Adrenal gland (tissue), 12 donors: Measurements from ENCODE around the gene LIMS1. TPM values are rescaled to one million over a fixed set of nuclear protein-coding genes. Genes with fewer than 3 reads are reported as not detected.
A peak's percentile ranks its signal among the peaks of the same experiment; 100 is the strongest.

Source experiments
- DNase-seq, 7 donors: peaks; one replicate each; pipeline ENCODE4 v3.0.0-alpha.2; 2019 to 2020
- H3K27ac ChIP-seq, 5 donors: fragments of 200-600 bp; sonication (generic) in 4 of 5; 1 replicate in 3 of 5; 2 replicates in 2 of 5; pipeline versions ENCODE4 v1.5.1 to v1.8.0; 2016 to 2020; ENCODE audit warnings: mild to moderate bottlenecking in 1 of 5
- H3K27me3 ChIP-seq: fragments of 200-600 bp; 2 replicates; pipeline ENCODE4 v1.8.0; 2021
- H3K36me3 ChIP-seq, 2 donors: fragments of 200-600 bp; replicated peaks in 1 of 2; 1 replicate in 1 of 2; 2 replicates in 1 of 2; pipeline versions ENCODE4 v1.5.1 to v1.8.0; 2018 to 2022
- H3K4me1 ChIP-seq, 2 donors: fragments of 200-600 bp; replicated peaks in 1 of 2; 1 replicate in 1 of 2; 2 replicates in 1 of 2; pipeline versions ENCODE4 v1.5.1 to v1.8.0; 2018 to 2021
- H3K4me3 ChIP-seq, 4 donors: fragments of 200-600 bp; sonication (generic) in 3 of 4; one replicate each; pipeline ENCODE4 v1.5.1; 2016 to 2018
- H3K9me3 ChIP-seq, 3 donors: fragments of 200-600 bp; sonication (generic) in 1 of 3; replicated peaks in 1 of 3; 1 replicate in 2 of 3; 2 replicates in 1 of 3; pipeline versions ENCODE4 v1.5.1 to v1.8.0; 2016 to 2021
- POLR2A ChIP-seq, 2 donors: fragments of 450-650 bp; IDR thresholded peaks; one replicate each; pipeline ENCODE4 v1.6.1; 2017; ENCODE audit warnings: antibody characterized with exemption in 2 of 2, mild to moderate bottlenecking in 2 of 2, moderate library complexity in 1 of 2
- WGBS, 4 donors: extraction: QIAGEN DNeasy Blood & Tissue Kit in 2 of 4; methylation state at CpG; one replicate each; pipeline versions ENCODE4 v1.1.5 to v1.1.7; 2013 to 2017; 5-methylcytosine and 5-hydroxymethylcytosine counted together
- intact Hi-C, 2 donors: fragments of 100-400 bp; cut with DNase I; formaldehyde crosslinking; loops; one replicate each; pipeline versions ENCODE4 v1.14.1 to v1.15.0; 2022 to 2023
- polyA plus RNA-seq, 3 donors: library from polyadenylated mRNA; stranded (reverse); fragments of 200-250 nt in 2 of 3; fragments of 350-450 nt in 1 of 3; fragmentation: Illumina TruSeq in 1 of 3; extraction: RNeasy Lipid Tissue Mini Kit (QIAGEN cat#74804) in 1 of 3; gene quantifications; one replicate each; pipeline ENCODE4 v1.2.3, GENCODE V29; 2013 to 2014
- total RNA-seq, 9 donors: library from RNA; depleted of rRNA in 4 of 9; stranded (reverse); fragments of >200 nt in 4 of 9; fragments of 120-200 nt in 1 of 9; fragmentation: NEBNext Ultra II Directional in 1 of 9; extraction: Animal tissue kit (Norgen Biotek cat#: 25700) in 1 of 9; gene quantifications; one replicate each; pipeline versions ENCODE4 v1.1.0 to v1.2.4, GENCODE V29; 2013 to 2023
- TF ChIP-seq, protein P1 (sequence below), 6 experiments: fragments of 450-650 bp in 4 of 6; fragments of 200-600 bp in 2 of 6; sonication (generic) in 1 of 6; IDR thresholded peaks; 1 replicate in 5 of 6; 2 replicates in 1 of 6; pipeline versions ENCODE4 v1.5.1 to v1.8.0; 2016 to 2021; ENCODE audit warnings: antibody characterized with exemption in 6 of 6, mild to moderate bottlenecking in 2 of 6, moderate library complexity in 1 of 6
- donor health status: healthy with polysubstance abuse.
- donor health status: Bipolar disorder and iron deficiency.
- donor health status: DM: yes; HTN: yes; CAD: no.
- donor health status: DM: no; HTN: no; CAD: no.
- donor health status: DM: no; HTN: no; CAD: no.
- donor health status: DM: yes; HTN: yes; CAD: no.

Gene LIMS1
- total and polyA plus RNA-seq, 12 donors: 33.5 to 182 (median 111) TPM

DNA sequence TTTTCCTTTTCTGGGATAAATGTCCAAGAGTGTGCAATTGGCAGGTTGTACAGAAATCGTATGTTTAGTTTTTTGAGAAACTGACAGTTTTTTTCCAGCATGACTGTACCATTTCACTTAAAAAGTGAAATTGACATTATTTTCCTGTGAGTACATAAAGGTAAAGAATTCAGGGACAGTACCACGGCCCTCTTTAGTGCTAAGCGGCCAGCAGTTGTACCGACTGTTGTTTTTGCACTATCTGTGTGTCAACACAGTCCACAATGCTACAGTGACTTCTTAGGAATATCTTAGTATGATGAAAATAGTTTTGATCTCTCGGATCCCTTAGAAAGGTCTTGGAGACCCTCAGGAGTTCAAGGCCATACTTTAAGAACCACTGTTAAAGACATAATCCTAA, 2.6 kb downstream of the LIMS1 start:
- Histone ChIP-seq H3K27me3 (no peaks in the 10 kb centered on the region), H3K36me3 (no peaks in the 10 kb centered on the region), H3K4me3 (no peak overlapping the region), H3K27ac (no peak overlapping the region), H3K4me1 (peaks cover 8 to 33% of the 10 kb centered on the region in 2 donors), H3K9me3 (no peaks in the 10 kb centered on the region)
- WGBS, 4 donors: 91 to 95% (median 93%) methylated on average over 5 of the region's 5 CpGs
- DNase-seq: no peak
- intact Hi-C loops: loop anchor here (10.0 kb wide), 1 partner anchor 48 kb away; no protein-coding TSS in a partner anchor
- TF ChIP-seq POLR2A (IDR thresholded peaks at IDR 0.05): no peak
- TF ChIP-seq, protein P1, sequence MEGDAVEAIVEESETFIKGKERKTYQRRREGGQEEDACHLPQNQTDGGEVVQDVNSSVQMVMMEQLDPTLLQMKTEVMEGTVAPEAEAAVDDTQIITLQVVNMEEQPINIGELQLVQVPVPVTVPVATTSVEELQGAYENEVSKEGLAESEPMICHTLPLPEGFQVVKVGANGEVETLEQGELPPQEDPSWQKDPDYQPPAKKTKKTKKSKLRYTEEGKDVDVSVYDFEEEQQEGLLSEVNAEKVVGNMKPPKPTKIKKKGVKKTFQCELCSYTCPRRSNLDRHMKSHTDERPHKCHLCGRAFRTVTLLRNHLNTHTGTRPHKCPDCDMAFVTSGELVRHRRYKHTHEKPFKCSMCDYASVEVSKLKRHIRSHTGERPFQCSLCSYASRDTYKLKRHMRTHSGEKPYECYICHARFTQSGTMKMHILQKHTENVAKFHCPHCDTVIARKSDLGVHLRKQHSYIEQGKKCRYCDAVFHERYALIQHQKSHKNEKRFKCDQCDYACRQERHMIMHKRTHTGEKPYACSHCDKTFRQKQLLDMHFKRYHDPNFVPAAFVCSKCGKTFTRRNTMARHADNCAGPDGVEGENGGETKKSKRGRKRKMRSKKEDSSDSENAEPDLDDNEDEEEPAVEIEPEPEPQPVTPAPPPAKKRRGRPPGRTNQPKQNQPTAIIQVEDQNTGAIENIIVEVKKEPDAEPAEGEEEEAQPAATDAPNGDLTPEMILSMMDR (IDR thresholded peaks at IDR 0.05): no peak

DNA sequence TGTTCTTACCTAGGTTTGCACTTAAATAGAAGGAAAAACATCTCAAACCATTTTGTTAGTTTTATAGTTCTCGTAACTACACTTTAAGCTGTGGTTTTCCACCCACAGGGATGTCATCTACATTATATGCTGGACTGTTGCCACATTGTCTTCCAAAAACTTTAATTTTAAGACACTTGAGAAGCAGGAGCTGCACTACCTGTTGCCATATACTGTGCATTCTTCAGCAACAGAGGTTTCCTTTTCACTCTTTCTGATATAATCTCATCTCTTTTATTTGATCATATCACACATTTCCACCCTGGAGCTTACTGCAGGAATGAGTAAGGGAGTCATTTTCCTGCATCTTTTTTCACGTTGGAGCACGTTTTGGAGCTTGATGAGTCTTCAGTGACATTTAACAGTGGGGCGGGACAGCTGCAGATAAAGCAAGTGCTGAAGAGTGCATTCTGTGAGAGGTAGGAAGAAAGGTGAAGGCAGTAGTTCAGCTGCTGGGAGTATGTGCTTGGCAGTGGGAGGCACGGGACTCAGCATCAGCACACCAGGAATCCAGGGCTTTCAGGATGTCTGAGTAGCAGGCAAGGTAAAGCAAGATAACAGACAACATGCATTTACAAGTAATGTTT, 3.8 kb downstream of the LIMS1 start:
- 59 to 68% (median 62%) methylated on average over 5 of the region's 5 CpGs for WGBS, 4 donors

DNA sequence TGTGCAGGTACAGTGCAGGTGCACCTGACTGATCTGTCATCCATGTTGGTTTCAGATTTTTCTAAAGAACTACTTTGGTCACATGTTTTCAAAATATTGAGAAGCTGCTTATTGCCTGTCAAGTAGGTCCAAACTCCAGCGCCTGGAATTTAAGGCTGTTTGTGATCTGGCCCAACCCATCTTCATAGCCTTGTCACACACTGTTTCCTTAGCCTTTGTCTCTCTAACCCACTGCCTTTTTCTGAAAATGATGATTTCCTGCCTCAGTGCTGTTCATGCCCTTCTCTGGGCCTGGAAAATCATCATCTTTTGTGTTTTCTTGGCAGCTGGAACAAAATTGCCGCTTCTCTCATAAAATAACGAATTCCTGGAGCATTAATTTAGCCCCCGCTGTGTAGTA, 7.2 kb downstream of the LIMS1 start:
- no peaks in the 10 kb centered on the region for H3K9me3 ChIP-seq
- intact Hi-C loops: no loop called here
- no peaks in the 10 kb centered on the region for H3K27me3 ChIP-seq
- no peaks in the 10 kb centered on the region for H3K36me3 ChIP-seq
- no peak for TF ChIP-seq POLR2A (IDR thresholded peaks at IDR 0.05)
- TF ChIP-seq, protein P1 (IDR thresholded peaks at IDR 0.05): no peak
- 77 to 83% (median 81%) methylated on average over 4 of the region's 4 CpGs for WGBS, 4 donors
- DNase-seq: no peak
- H3K27ac ChIP-seq: peak overlapping the region in 2 of 5 donors; percentile 12 to 20
- H3K4me3 ChIP-seq: no peak overlapping the region
- peaks cover 0 to 21% of the 10 kb centered on the region in 2 donors for H3K4me1 ChIP-seq

More for the DNA sequence above, 3.8 kb downstream of the LIMS1 start:
- Histone ChIP-seq H3K27me3 (no peaks in the 10 kb centered on the region), H3K4me3 (no peak overlapping the region), H3K36me3 (no peaks in the 10 kb centered on the region), H3K4me1 (peaks cover 8 to 36% of the 10 kb centered on the region in 2 donors), H3K9me3 (no peaks in the 10 kb centered on the region), H3K27ac (no peak overlapping the region)
- DNase-seq: no peak
- intact Hi-C loops: loop anchor here (10.0 kb wide), 1 partner anchor 47 kb away; no protein-coding TSS in a partner anchor
- no peak for TF ChIP-seq POLR2A (IDR thresholded peaks at IDR 0.05)

DNA sequence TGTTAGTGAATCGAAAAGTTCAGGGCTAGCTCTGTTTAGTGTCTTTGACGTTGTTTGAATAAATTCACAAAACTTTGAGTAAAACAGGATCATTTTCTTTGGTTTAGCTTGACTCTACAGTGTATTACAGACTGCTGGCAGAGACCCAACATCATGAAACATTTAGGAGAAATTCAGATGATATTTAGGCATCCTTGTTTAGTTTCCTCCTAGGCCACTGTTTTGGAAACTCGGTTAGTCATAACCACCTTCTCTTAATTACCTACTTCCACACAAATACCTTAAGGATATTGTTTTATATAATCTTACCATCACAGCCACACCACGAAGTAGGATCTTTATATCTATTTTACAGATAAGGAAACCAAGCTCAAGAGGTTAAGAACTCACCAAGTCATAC, 7.8 kb downstream of the LIMS1 start:
- peak overlapping the region in 1 of 5 donors; percentile 12 for H3K27ac ChIP-seq
- no peaks in the 10 kb centered on the region for H3K27me3 ChIP-seq
- no peaks in the 10 kb centered on the region for H3K36me3 ChIP-seq
- no peak overlapping the region for H3K4me3 ChIP-seq
- H3K4me1 ChIP-seq: peaks cover 0 to 17% of the 10 kb centered on the region in 2 donors
- intact Hi-C loops: no loop called here
- no peaks in the 10 kb centered on the region for H3K9me3 ChIP-seq
- TF ChIP-seq, protein P1 (IDR thresholded peaks at IDR 0.05): no peak
- TF ChIP-seq POLR2A (IDR thresholded peaks at IDR 0.05): no peak
- WGBS, 4 donors: 58 to 71% (median 61%) methylated on average over 4 of the region's 4 CpGs
- DNase-seq: no peak

DNA sequence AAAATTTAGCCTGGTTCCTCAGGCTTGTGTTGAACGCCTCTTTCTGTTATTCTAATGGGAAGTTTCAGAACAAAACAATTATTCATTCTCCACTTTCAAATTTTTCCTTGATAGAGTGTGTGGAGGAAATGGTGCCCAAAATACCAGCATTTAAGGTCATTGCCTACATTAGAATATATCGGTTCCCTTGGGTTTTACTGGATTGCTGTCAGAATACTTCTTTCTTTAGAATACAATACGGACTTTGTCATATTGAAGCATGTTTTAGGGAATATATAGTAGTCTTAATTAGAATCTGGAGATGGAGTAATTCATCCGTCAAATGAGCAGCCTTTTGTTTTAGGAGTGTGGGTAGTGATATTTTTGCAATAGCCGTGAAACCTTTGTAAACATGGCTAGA, 13.3 kb downstream of the LIMS1 start:
- no peak for TF ChIP-seq POLR2A (IDR thresholded peaks at IDR 0.05)

More for the DNA sequence above, 13.3 kb downstream of the LIMS1 start:
- no peak for DNase-seq
- peaks cover 2 to 7% of the 10 kb centered on the region in 2 donors for H3K4me1 ChIP-seq
- H3K27me3 ChIP-seq: no peaks in the 10 kb centered on the region
- 81 to 83% (median 82%) methylated on average over 5 of the region's 5 CpGs for WGBS, 4 donors
- intact Hi-C loops: no loop called here
- H3K4me3 ChIP-seq: no peak overlapping the region
- no peaks in the 10 kb centered on the region for H3K36me3 ChIP-seq
- no peak overlapping the region for H3K27ac ChIP-seq
- H3K9me3 ChIP-seq: no peaks in the 10 kb centered on the region
